ENCODE results near the gene RNU6-1.

DNA sequence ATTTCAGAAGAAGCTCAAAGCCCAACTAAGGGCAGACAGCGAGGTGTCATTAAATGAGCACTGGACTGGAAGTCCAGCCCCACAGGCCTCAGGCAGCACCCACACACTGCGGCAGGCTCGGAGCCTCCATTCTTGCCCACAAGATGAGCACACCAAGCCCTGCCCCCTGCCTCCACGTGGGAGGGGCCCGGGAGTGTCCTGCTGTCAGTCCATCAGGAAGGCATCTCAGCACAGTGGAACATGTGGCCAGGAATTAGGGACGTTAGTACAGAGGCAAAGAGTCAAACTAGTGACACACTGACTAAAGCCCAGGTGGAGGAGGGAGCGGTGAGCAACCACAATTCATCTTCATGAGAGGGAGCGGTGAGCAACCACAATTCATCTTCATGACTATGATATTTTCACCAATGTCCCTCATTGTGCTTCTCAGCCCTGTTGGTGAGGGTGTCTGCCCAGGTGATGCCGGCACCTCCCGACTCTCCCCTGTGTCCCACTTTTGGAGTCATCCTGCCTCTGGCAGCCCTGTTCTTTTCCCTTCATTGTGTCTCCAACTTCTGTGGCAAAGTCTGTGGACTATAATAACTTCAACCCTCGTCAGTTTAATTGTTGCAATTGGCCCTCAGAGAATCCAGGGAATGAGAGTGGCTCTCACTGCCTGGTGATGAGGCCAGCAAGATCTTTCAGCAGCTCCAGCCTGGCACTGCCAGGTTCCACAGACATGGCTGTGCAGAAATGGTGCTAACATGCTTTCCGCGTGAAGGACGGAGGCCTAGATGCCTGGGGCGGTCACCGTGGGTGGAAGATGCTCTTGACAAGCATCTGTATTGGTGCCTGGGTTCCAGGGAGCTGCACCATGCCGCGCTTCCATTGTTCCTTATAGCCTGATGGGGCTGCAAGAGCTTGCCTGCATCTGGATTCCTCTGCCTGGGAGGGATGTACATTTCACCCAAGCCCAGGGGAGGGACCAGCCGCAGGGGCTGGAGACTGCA lies 37.6 kb downstream of the RNU6-1 start:
- TF ChIP-seq CTCF (IDR thresholded peaks at IDR 0.05; ENCODE audit: extremely low read depth in 1 of 2, insufficient read depth in 1 of 2, low read depth in 1 of 2, low read length in 2 of 2) (no peak), EZH2 (IDR thresholded peaks at IDR 0.05; ENCODE audit: borderline replicate concordance, low read depth, low read length, severe bottlenecking) (no peak), POLR2AphosphoS5 (IDR thresholded peaks at IDR 0.05; ENCODE audit: insufficient read depth, low read depth, low read length) (no peak)

Data from endothelial cell of umbilical vein (primary cell).